Keratinocyte (primary cell): ENCODE data around the gene ST8SIA2. TPM values are rescaled to one million over a fixed set of nuclear protein-coding genes. Genes with fewer than 3 reads are reported as not detected.

Source experiments
- DNase-seq: peaks from one replicate; pipeline ENCODE4 v3.0.0-alpha.2; 2011; ENCODE audit warnings: low read depth, missing footprints, low spot score
- FAIRE-seq: peaks from 2 replicates; lab custom pipeline; 2011; peaks lifted over from hg19 to GRCh38; lab: Jason Lieb, UNC
- H2AFZ ChIP-seq: 2 replicates; pipeline ENCODE4 v1.6.0; 2012; ENCODE audit warnings: low read length, control low read depth, inconsistent platforms; ENCODE audit not compliant: control insufficient read depth
- H3K27ac ChIP-seq: 2 replicates; pipeline ENCODE4 v1.5.1; 2011; ENCODE audit warnings: low read length; ENCODE audit not compliant: control insufficient read depth, insufficient read depth
- H3K27me3 ChIP-seq: 3 replicates; pipeline ENCODE4 v1.6.0; 2011; ENCODE audit warnings: low read length; ENCODE audit not compliant: control insufficient read depth, insufficient read depth; ENCODE audit errors: extremely low read depth
- H3K36me3 ChIP-seq, 2 experiments: 2 replicates in 1 of 2; 3 replicates in 1 of 2; pipeline ENCODE4 v1.5.1; 2011; ENCODE audit warnings: low read length in 2 of 2, mild to moderate bottlenecking in 1 of 2; ENCODE audit not compliant: control insufficient read depth in 2 of 2, insufficient read depth in 2 of 2; ENCODE audit errors: extremely low read depth in 1 of 2
- H3K4me1 ChIP-seq: 3 replicates; pipeline ENCODE4 v1.5.1; 2011; ENCODE audit warnings: low read length; ENCODE audit not compliant: control insufficient read depth, insufficient read depth; ENCODE audit errors: extremely low read depth
- H3K4me2 ChIP-seq: 3 replicates; pipeline ENCODE4 v1.6.0; 2011; ENCODE audit warnings: low read depth, low read length; ENCODE audit not compliant: control insufficient read depth, insufficient read depth; ENCODE audit errors: extremely low read depth
- H3K4me3 ChIP-seq, 3 experiments: fragments of 200-600 bp in 1 of 3; sonication (generic) in 1 of 3; 2 replicates in 2 of 3; 3 replicates in 1 of 3; pipeline ENCODE4 v1.5.1; 2011 to 2016; ENCODE audit warnings: low read length in 3 of 3, mild to moderate bottlenecking in 3 of 3, control low read depth in 2 of 3, inconsistent platforms in 1 of 3, low read depth in 1 of 3, mixed read lengths in 1 of 3, mixed run types in 1 of 3, moderate library complexity in 1 of 3; ENCODE audit not compliant: control insufficient read depth in 2 of 3, insufficient read depth in 2 of 3; ENCODE audit errors: extremely low read depth in 1 of 3
- H3K79me2 ChIP-seq: 2 replicates; pipeline ENCODE4 v1.6.0; 2012; ENCODE audit warnings: low read length; ENCODE audit not compliant: control insufficient read depth, insufficient read depth
- H3K9ac ChIP-seq: 3 replicates; pipeline ENCODE4 v1.6.0; 2011; ENCODE audit warnings: low read length; ENCODE audit not compliant: control insufficient read depth, insufficient read depth; ENCODE audit errors: extremely low read depth
- H3K9me1 ChIP-seq: 3 replicates; pipeline ENCODE4 v1.6.0; 2011; ENCODE audit warnings: low read length; ENCODE audit not compliant: control insufficient read depth, insufficient read depth; ENCODE audit errors: extremely low read depth
- H3K9me3 ChIP-seq: 2 replicates; pipeline ENCODE4 v1.5.1; 2012; ENCODE audit warnings: low read depth, low read length; ENCODE audit not compliant: control insufficient read depth
- H4K20me1 ChIP-seq: 3 replicates; pipeline ENCODE4 v1.6.0; 2011; ENCODE audit warnings: low read length; ENCODE audit not compliant: control insufficient read depth, insufficient read depth; ENCODE audit errors: extremely low read depth
- EZH2 ChIP-seq: IDR thresholded peaks from one replicate; pipeline ENCODE4 v1.6.1; 2012; ENCODE audit warnings: inconsistent platforms, mild to moderate bottlenecking, low read length, moderate library complexity
- dilution Hi-C: fragments of 300-500 bp; cut with MboI; formaldehyde crosslinking; loops from one replicate; pipeline ENCODE4 v1.7.0; 2020; ENCODE audit warnings: low sequenced_read_pairs; ENCODE audit not compliant: extremely low pct_ligation_motif_present
- polyA plus RNA-seq, 5 experiments: library from polyadenylated mRNA; depleted of rRNA in 3 of 5; stranded (reverse) in 3 of 5; stranded (forward) in 1 of 5; unstranded in 1 of 5; fragments of >200 nt; gene quantifications; 1 replicate in 1 of 5; 2 replicates in 3 of 5; 3 replicates in 1 of 5; pipeline versions ENCODE4 v1.2.1 to v1.2.3, GENCODE V29; 2011 to 2012; ENCODE audit warnings: missing spikeins in 2 of 5, low read depth in 1 of 5, low replicate concordance in 1 of 5
- TF ChIP-seq, protein P1 (sequence below), 3 experiments: IDR thresholded peaks in 1 of 3; conservative IDR thresholded peaks in 1 of 3; optimal IDR thresholded peaks in 1 of 3; 2 replicates in 2 of 3; 3 replicates in 1 of 3; pipeline versions ENCODE3 to v1.5.1; 2011; ENCODE audit warnings: low read length in 3 of 3, mild to moderate bottlenecking in 3 of 3, moderate library complexity in 2 of 3, control low read depth in 1 of 3, inconsistent platforms in 1 of 3; ENCODE audit not compliant: insufficient read depth in 2 of 3; ENCODE audit errors: extremely low read depth in 1 of 3

Gene ST8SIA2
- polyA plus RNA-seq, 1 donor (not counting 4 experiments of a cell fraction or from before 2014, with no cell fraction given): 0.22 TPM

DNA sequence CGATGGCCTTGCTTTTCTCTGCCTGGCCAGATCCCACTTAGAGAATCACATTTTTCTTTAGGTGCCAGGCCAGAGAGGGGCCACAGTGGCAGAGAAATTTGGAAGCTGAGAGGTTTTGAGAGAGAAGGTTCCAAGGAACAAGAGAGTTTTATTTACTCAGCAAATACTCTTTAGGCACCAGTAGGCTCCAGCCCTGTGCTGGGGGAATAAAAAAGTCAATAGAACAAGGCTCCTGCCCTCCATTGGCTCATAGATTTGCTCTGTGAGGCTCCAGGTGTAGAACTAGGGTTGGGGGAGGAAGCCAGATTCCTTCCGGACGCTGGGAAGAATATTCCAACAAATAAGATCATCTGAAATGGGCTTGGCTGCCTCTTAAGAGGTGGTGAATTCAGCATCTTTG, 59.9 kb downstream of the ST8SIA2 start:
- no peak overlapping the region for H3K27ac ChIP-seq
- H3K79me2 ChIP-seq: no peaks in the 10 kb centered on the region
- TF ChIP-seq, protein P1, sequence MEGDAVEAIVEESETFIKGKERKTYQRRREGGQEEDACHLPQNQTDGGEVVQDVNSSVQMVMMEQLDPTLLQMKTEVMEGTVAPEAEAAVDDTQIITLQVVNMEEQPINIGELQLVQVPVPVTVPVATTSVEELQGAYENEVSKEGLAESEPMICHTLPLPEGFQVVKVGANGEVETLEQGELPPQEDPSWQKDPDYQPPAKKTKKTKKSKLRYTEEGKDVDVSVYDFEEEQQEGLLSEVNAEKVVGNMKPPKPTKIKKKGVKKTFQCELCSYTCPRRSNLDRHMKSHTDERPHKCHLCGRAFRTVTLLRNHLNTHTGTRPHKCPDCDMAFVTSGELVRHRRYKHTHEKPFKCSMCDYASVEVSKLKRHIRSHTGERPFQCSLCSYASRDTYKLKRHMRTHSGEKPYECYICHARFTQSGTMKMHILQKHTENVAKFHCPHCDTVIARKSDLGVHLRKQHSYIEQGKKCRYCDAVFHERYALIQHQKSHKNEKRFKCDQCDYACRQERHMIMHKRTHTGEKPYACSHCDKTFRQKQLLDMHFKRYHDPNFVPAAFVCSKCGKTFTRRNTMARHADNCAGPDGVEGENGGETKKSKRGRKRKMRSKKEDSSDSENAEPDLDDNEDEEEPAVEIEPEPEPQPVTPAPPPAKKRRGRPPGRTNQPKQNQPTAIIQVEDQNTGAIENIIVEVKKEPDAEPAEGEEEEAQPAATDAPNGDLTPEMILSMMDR (optimal IDR thresholded peaks at IDR 0.05 in 1 of 3, IDR thresholded peaks at IDR 0.05 in 1 of 3, conservative IDR thresholded peaks at IDR 0.05 in 1 of 3; ENCODE audit: extremely low read depth in 1 of 3, insufficient read depth in 2 of 3, low read length in 3 of 3): no peak
- no peak for TF ChIP-seq EZH2
- DNase-seq (no peak), FAIRE-seq (no peak)
- no peak overlapping the region for H3K4me3 ChIP-seq
- dilution Hi-C loops: no loop called here
- H4K20me1 ChIP-seq: no peaks in the 10 kb centered on the region
- no peaks in the 10 kb centered on the region for H3K9me1 ChIP-seq
- no peaks in the 10 kb centered on the region for H3K27me3 ChIP-seq
- H3K36me3 ChIP-seq: no peaks in the 10 kb centered on the region
- H3K9me3 ChIP-seq: no peaks in the 10 kb centered on the region
- no peak overlapping the region for H3K4me2 ChIP-seq
- H3K9ac ChIP-seq: no peak overlapping the region
- peaks cover 14% of the 10 kb centered on the region for H3K4me1 ChIP-seq
- H2AFZ ChIP-seq: no peak overlapping the region

DNA sequence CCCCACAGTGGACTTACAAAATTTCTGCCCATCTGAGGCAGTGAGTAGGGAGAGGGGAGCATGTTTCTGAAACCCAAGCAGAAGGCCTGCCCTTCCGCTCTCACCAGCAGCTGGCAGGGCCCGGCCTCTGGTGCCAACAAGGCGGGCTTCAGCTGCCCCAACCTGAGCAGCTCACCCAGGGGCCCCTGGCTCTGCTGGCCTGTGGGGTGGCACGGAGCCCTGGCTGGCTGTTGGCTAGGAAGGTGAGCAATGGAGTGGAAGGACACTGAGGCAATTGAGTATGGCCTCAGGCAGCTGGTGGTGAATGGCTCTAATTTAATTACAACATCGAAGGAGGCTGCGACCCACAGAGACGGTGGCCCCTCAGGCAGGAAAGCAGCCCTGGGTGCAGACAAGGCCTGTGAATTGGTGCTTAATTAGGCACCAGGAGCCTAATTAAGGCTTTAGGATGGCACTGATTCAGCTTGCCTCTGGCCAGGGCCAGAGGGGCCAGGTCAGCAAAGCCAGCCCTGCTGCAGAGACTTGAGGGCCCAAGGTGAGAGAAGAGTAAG, 60.9 kb downstream of the ST8SIA2 start:
- Histone ChIP-seq H3K9me3 (no peaks in the 10 kb centered on the region), H3K9me1 (no peaks in the 10 kb centered on the region), H4K20me1 (no peaks in the 10 kb centered on the region), H3K27ac (no peak overlapping the region), H3K4me2 (no peak overlapping the region), H3K36me3 (no peaks in the 10 kb centered on the region), H3K9ac (no peak overlapping the region), H3K79me2 (no peaks in the 10 kb centered on the region), H3K4me1 (peaks cover 9% of the 10 kb centered on the region), H3K27me3 (no peaks in the 10 kb centered on the region), H3K4me3 (no peak overlapping the region), H2AFZ (no peak overlapping the region)
- dilution Hi-C loops: no loop called here
- FAIRE-seq: no peak
- TF ChIP-seq EZH2: no peak
- DNase-seq: no peak

DNA sequence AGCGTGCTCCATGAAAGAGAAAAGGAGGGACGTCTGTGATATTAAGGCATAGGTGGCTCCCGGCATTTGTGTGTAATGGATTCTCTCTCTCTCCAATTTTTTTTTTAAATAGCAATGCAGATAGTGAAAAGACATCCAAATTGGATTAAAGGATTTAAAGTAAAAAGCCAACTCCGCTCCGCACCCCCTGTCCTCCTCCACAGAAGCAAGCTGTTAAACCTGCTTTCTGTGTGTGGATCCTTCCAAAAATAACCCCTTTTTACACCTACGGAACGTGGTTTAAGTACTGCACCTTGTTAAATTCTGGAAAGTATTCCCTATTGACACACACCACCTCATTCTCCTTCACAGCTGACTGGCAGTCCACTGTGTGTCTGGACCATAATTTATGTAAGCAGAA, 61.6 kb downstream of the ST8SIA2 start:
- Histone ChIP-seq H3K27ac (no peak overlapping the region), H3K4me2 (no peak overlapping the region), H3K4me1 (peaks cover 9% of the 10 kb centered on the region), H3K9me3 (no peaks in the 10 kb centered on the region), H3K79me2 (no peaks in the 10 kb centered on the region), H2AFZ (no peak overlapping the region), H4K20me1 (no peaks in the 10 kb centered on the region), H3K9ac (no peak overlapping the region), H3K36me3 (no peaks in the 10 kb centered on the region), H3K4me3 (no peak overlapping the region), H3K27me3 (no peaks in the 10 kb centered on the region), H3K9me1 (no peaks in the 10 kb centered on the region)
- DNase-seq (no peak), FAIRE-seq (no peak)
- dilution Hi-C loops: no loop called here
- TF ChIP-seq EZH2: no peak
- TF ChIP-seq, protein P1 (optimal IDR thresholded peaks at IDR 0.05 in 1 of 3, IDR thresholded peaks at IDR 0.05 in 1 of 3, conservative IDR thresholded peaks at IDR 0.05 in 1 of 3; ENCODE audit: extremely low read depth in 1 of 3, insufficient read depth in 2 of 3, low read length in 3 of 3): no peak
